Endothelial cell (in vitro differentiated cells): ENCODE measurements around the gene BAG2. TPM values are rescaled to one million over a fixed set of nuclear protein-coding genes. Genes with fewer than 3 reads are reported as not detected.

Experiments used
- DNase-seq: peaks from one replicate; pipeline ENCODE4 v3.0.0; 2021; ENCODE audit warnings: low spot score
- H3K27ac Mint-ChIP-seq: one replicate; pipeline ENCODE4 v1.8.0; 2021; ENCODE audit warnings: mixed read lengths, inconsistent platforms; ENCODE audit not compliant: unreplicated experiment
- H3K27me3 Mint-ChIP-seq: one replicate; pipeline ENCODE4 v1.8.0; 2021; ENCODE audit warnings: mild to moderate bottlenecking, moderate library complexity, mixed read lengths, inconsistent platforms; ENCODE audit not compliant: unreplicated experiment
- H3K36me3 Mint-ChIP-seq: one replicate; pipeline ENCODE4 v1.8.0; 2021; ENCODE audit warnings: mild to moderate bottlenecking, low read depth, mixed read lengths, inconsistent platforms; ENCODE audit not compliant: unreplicated experiment
- H3K4me1 Mint-ChIP-seq: one replicate; pipeline ENCODE4 v1.8.0; 2021; ENCODE audit warnings: mild to moderate bottlenecking, mixed read lengths, inconsistent platforms; ENCODE audit not compliant: unreplicated experiment
- H3K4me3 Mint-ChIP-seq: one replicate; pipeline ENCODE4 v1.8.0; 2021; ENCODE audit warnings: mild to moderate bottlenecking, mixed read lengths, inconsistent platforms; ENCODE audit not compliant: unreplicated experiment
- H3K9me3 Mint-ChIP-seq: one replicate; pipeline ENCODE4 v1.8.0; 2021; ENCODE audit warnings: mixed read lengths, inconsistent platforms; ENCODE audit not compliant: unreplicated experiment
- CTCF ChIP-seq: fragments of 200-600 bp; sonication (generic); IDR thresholded peaks from one replicate; pipeline ENCODE4 v1.5.0; 2021; ENCODE audit warnings: antibody characterized with exemption; ENCODE audit not compliant: unreplicated experiment
- total RNA-seq: library from RNA; stranded (reverse); fragmentation: NEBNext Ultra II Directional; extraction: Animal tissue kit (Norgen Biotek cat#: 25700); gene quantifications from one replicate; pipeline ENCODE4 v1.2.1, GENCODE V29; 2021; ENCODE audit not compliant: unreplicated experiment

BAG2 gene
- total RNA-seq, 1 donor from 2014 or later: 1.3 TPM

DNA sequence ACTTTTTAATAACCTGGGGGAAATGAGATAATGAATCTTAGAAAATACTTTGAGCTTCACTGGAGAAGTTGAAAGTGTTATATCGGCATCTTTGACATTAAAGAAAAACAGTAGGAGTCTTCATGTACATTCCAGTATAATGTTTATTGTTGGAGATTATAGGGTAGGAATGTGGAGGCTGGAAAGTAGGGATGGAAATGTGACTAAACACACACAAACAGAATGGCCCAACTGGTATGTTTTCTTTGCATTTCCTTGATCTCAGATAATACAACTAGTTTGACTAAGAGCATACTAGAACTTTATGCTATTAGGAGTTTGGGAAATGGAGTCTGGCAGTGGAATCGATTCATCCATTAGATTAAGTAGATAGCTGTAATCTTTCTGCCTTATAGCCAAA is 10.1 kb upstream of the BAG2 start:
- Mint-ChIP-seq H3K4me3 (no peak overlapping the region), H3K27ac (no peak overlapping the region), H3K9me3 (no peaks in the 10 kb centered on the region), H3K27me3 (no peaks in the 10 kb centered on the region), H3K4me1 (no peaks in the 10 kb centered on the region), H3K36me3 (peaks cover 12% of the 10 kb centered on the region)
- no peak for DNase-seq
- TF ChIP-seq CTCF: no peak

DNA sequence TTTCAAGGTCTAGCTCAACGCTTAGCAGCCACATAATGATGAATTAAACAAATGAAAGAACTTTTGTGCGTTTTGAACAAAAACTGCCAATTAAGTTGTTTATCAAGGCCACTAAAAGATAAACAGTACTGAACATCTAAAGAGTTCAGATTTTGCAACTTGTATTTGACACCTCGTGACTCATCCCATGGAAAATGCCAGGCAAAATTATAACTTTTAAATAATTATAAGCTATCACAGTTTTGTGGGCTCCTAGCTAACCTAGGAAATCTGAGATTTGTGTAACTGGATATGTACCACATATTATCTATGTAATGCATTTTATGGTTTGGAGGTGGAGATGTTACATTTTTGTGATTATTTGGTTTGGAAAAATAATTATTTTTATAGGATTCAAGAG is 9.6 kb upstream of the BAG2 start:
- DNase-seq: no peak
- TF ChIP-seq CTCF: no peak

DNA sequence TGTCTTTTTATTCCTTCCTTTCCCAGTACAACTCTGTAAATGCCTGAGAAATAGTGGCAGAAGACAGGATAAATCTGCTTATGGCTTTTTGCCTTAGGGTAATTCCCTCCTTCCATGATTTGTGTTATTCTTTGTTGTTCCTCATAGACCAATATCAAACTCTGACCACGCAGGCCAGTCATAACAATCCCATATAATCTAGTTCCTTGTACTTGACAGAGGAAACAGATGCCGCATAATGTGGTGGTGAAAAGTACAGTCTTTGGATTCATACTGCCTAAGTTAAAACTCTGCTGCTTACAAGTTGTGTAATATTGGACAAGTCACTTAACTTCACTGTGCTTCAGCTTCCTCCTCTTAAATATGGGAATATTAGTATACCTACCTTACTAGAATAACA is 8.2 kb upstream of the BAG2 start:
- DNase-seq: no peak
- Mint-ChIP-seq H3K9me3 (no peaks in the 10 kb centered on the region), H3K36me3 (peaks cover 16% of the 10 kb centered on the region), H3K4me3 (no peak overlapping the region), H3K27ac (no peak overlapping the region), H3K4me1 (no peaks in the 10 kb centered on the region), H3K27me3 (no peaks in the 10 kb centered on the region)
- no peak for TF ChIP-seq CTCF

More for the DNA sequence above, 9.6 kb upstream of the BAG2 start:
- Mint-ChIP-seq H3K27ac (no peak overlapping the region), H3K36me3 (peaks cover 16% of the 10 kb centered on the region), H3K4me3 (no peak overlapping the region), H3K4me1 (no peaks in the 10 kb centered on the region), H3K9me3 (no peaks in the 10 kb centered on the region), H3K27me3 (no peaks in the 10 kb centered on the region)

DNA sequence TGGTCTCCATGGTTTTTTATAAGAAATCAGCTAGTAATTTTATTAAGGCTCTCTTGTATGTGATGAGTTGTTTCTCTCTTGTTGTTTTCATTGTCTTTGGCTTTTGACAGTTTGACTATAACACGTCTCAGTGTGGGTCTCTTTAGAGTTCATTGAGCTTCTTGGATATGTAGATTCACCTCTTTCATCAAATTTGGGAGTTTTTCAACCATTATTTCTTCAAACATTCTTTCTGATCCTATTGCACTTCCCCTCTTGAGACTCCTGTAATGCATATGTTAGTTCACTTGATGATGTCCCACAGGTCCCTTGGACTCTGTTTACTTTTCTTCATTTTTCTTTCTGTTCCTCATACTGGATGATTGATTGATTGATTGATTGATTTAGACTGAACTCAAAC is 7.0 kb upstream of the BAG2 start:
- Mint-ChIP-seq H3K9me3 (no peaks in the 10 kb centered on the region), H3K36me3 (peaks cover 16% of the 10 kb centered on the region)

More for the DNA sequence above, 7.0 kb upstream of the BAG2 start:
- Mint-ChIP-seq H3K27ac (no peak overlapping the region), H3K4me1 (no peaks in the 10 kb centered on the region), H3K27me3 (no peaks in the 10 kb centered on the region), H3K4me3 (no peak overlapping the region)
- TF ChIP-seq CTCF: no peak
- DNase-seq: no peak
